GM18508 (cell line): ENCODE data around the gene FOXP1.

Experiments
- ATAC-seq: cut with Tn5 transposase; IDR thresholded peaks from one replicate; pipeline ENCODE4 v1.9.1; 2021; ENCODE audit warnings: moderate number of reproducible peaks; ENCODE audit not compliant: insufficient read depth, unreplicated experiment

The FOXP1 gene

GRCh38 chr3:71300951-71301393, 282.6 kb downstream of the FOXP1 start:
- ATAC-seq = no peak

GRCh38 chr3:71299160-71299559, 284.4 kb downstream of the FOXP1 start:
- no peak for ATAC-seq

- ATAC-seq = no peak
Observed at GRCh38 chr3:71294919-71295318, 288.6 kb downstream of the FOXP1 start.

- no peak for ATAC-seq
Observed at GRCh38 chr3:71290301-71290700, 293.2 kb downstream of the FOXP1 start.

GRCh38 chr3:71288269-71288930, 295.1 kb downstream of the FOXP1 start:
- no peak for ATAC-seq

- no peak for ATAC-seq
Observed at GRCh38 chr3:71285086-71285485, 298.4 kb downstream of the FOXP1 start.

GRCh38 chr3:71282976-71283375, 300.6 kb downstream of the FOXP1 start:
- ATAC-seq = no peak

GRCh38 chr3:71281280-71281679, 302.2 kb downstream of the FOXP1 start:
- ATAC-seq = no peak

GRCh38 chr3:71277341-71277740, 306.2 kb downstream of the FOXP1 start:
- ATAC-seq = no peak

GRCh38 chr3:71276531-71276930, 307.0 kb downstream of the FOXP1 start:
- no peak for ATAC-seq

GRCh38 chr3:71273453-71273852, 310.1 kb downstream of the FOXP1 start:
- ATAC-seq = no peak

GRCh38 chr3:71271596-71271995, 311.9 kb downstream of the FOXP1 start:
- no peak for ATAC-seq

GRCh38 chr3:71269906-71270305, 313.6 kb downstream of the FOXP1 start:
- ATAC-seq = no peak

- no peak for ATAC-seq
Observed at GRCh38 chr3:71268462-71268999, 315.0 kb downstream of the FOXP1 start.

GRCh38 chr3:71266875-71267274, 316.7 kb downstream of the FOXP1 start:
- ATAC-seq = no peak

- ATAC-seq = no peak
Observed at GRCh38 chr3:71265365-71265915, 318.1 kb downstream of the FOXP1 start.

GRCh38 chr3:71264840-71265239, 318.7 kb downstream of the FOXP1 start:
- no peak for ATAC-seq

- no peak for ATAC-seq
Observed at GRCh38 chr3:71262364-71263265, 320.9 kb downstream of the FOXP1 start.

GRCh38 chr3:71260782-71261181, 322.7 kb downstream of the FOXP1 start:
- peak; percentile 39 for ATAC-seq

GRCh38 chr3:71258526-71258925, 325.0 kb downstream of the FOXP1 start:
- ATAC-seq = no peak

- no peak for ATAC-seq
Observed at GRCh38 chr3:71258116-71258515, 325.4 kb downstream of the FOXP1 start.
